ENCODE data around the gene HTRA1. TPM values are rescaled to one million over a fixed set of nuclear protein-coding genes. Genes with fewer than 3 reads are reported as not detected.

The HTRA1 gene
- polyA plus RNA-seq, 1 donor from 2014 or later = 1.4 TPM

DNA sequence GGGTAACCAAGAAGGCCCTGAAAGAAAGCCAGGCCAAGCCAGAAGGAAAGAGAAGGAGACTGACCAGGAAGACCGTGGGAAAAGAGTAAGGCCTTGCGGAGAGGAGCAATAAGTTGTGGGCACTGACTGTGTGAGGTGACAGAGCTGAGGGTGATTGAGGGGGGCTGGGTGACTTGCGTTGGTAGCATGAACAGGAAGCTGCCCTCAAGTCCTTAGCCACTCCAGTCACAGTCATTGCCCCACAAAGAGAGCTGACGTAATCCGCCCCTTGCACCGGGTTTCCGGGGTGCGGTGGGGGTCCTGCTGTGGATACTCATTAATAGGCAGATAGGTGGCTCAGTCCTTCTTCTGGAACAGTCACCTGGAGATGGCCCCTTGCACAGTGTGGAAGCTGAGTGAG lies 83.1 kb downstream of the HTRA1 start:
- no peaks in the 10 kb centered on the region for H3K9me2 ChIP-seq (ENCODE audit: insufficient read depth, low read length)
- no peaks in the 10 kb centered on the region for H3K36me3 ChIP-seq (ENCODE audit: insufficient read depth, low read length)
- no peak overlapping the region for H3K9ac ChIP-seq (ENCODE audit: low read length)
- no peaks in the 10 kb centered on the region for H4K20me1 ChIP-seq (ENCODE audit: insufficient read depth)
- no peak overlapping the region for H2AFZ ChIP-seq (ENCODE audit: low read depth, low read length)
- no peaks in the 10 kb centered on the region for H3K27me3 ChIP-seq (ENCODE audit: insufficient read depth, low read depth, low read length)
- no peaks in the 10 kb centered on the region for H3K9me3 ChIP-seq (ENCODE audit: low read length)
- no peak overlapping the region for H3K4me3 ChIP-seq (ENCODE audit: low read length)
- H3F3A ChIP-seq (ENCODE audit: insufficient read depth, low read length, poor library complexity, severe bottlenecking) = no peaks in the 10 kb centered on the region
- no peak overlapping the region for H3K4me2 ChIP-seq (ENCODE audit: low read length)
- no peak for TF ChIP-seq REST (IDR thresholded peaks at IDR 0.05; ENCODE audit: borderline replicate concordance)
- no peak for TF ChIP-seq SMC3 (conservative IDR thresholded peaks at IDR 0.05; ENCODE audit: poor library complexity)
- no peak for TF ChIP-seq MXI1 (conservative IDR thresholded peaks at IDR 0.05; ENCODE audit: poor library complexity, severe bottlenecking)
- no peak for TF ChIP-seq EZH2 (IDR thresholded peaks at IDR 0.05; ENCODE audit: borderline replicate concordance, insufficient read depth, low read length, poor library complexity, severe bottlenecking)
- TF ChIP-seq POLR2AphosphoS5 (IDR thresholded peaks at IDR 0.05) = no peak
- TF ChIP-seq EP300 (conservative IDR thresholded peaks at IDR 0.05; ENCODE audit: poor library complexity, severe bottlenecking) = no peak
- TF ChIP-seq TAF1 (IDR thresholded peaks at IDR 0.05; ENCODE audit: low read depth) = no peak
- H3K27ac ChIP-seq (ENCODE audit: low read length) = no peak overlapping the region
- H3K79me2 ChIP-seq (replicated peaks; ENCODE audit: insufficient read depth, low read length) = no peaks in the 10 kb centered on the region

- Histone ChIP-seq H3K27ac (ENCODE audit: low read length) (no peak overlapping the region), H3K4me2 (ENCODE audit: low read length) (no peak overlapping the region), H3K9me2 (ENCODE audit: insufficient read depth, low read length) (no peaks in the 10 kb centered on the region), H3F3A (ENCODE audit: insufficient read depth, low read length, poor library complexity, severe bottlenecking) (no peaks in the 10 kb centered on the region), H3K36me3 (ENCODE audit: insufficient read depth, low read length) (no peaks in the 10 kb centered on the region), H3K27me3 (ENCODE audit: insufficient read depth, low read depth, low read length) (no peaks in the 10 kb centered on the region), H3K79me2 (replicated peaks; ENCODE audit: insufficient read depth, low read length) (no peaks in the 10 kb centered on the region), H3K9ac (ENCODE audit: low read length) (no peak overlapping the region), H4K20me1 (ENCODE audit: insufficient read depth) (no peaks in the 10 kb centered on the region), H2AFZ (ENCODE audit: low read depth, low read length) (no peak overlapping the region), H3K9me3 (ENCODE audit: low read length) (no peaks in the 10 kb centered on the region), H3K4me3 (ENCODE audit: low read length) (no peak overlapping the region)
- TF ChIP-seq EZH2 (IDR thresholded peaks at IDR 0.05; ENCODE audit: borderline replicate concordance, insufficient read depth, low read length, poor library complexity, severe bottlenecking) (no peak), EP300 (conservative IDR thresholded peaks at IDR 0.05; ENCODE audit: poor library complexity, severe bottlenecking) (no peak), TAF1 (IDR thresholded peaks at IDR 0.05; ENCODE audit: low read depth) (no peak), SMC3 (conservative IDR thresholded peaks at IDR 0.05; ENCODE audit: poor library complexity) (no peak), MXI1 (conservative IDR thresholded peaks at IDR 0.05; ENCODE audit: poor library complexity, severe bottlenecking) (no peak), RAD21 (conservative IDR thresholded peaks at IDR 0.05) (no peak)
- TF ChIP-seq, protein P1, sequence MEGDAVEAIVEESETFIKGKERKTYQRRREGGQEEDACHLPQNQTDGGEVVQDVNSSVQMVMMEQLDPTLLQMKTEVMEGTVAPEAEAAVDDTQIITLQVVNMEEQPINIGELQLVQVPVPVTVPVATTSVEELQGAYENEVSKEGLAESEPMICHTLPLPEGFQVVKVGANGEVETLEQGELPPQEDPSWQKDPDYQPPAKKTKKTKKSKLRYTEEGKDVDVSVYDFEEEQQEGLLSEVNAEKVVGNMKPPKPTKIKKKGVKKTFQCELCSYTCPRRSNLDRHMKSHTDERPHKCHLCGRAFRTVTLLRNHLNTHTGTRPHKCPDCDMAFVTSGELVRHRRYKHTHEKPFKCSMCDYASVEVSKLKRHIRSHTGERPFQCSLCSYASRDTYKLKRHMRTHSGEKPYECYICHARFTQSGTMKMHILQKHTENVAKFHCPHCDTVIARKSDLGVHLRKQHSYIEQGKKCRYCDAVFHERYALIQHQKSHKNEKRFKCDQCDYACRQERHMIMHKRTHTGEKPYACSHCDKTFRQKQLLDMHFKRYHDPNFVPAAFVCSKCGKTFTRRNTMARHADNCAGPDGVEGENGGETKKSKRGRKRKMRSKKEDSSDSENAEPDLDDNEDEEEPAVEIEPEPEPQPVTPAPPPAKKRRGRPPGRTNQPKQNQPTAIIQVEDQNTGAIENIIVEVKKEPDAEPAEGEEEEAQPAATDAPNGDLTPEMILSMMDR (IDR thresholded peaks at IDR 0.05; ENCODE audit: poor library complexity, severe bottlenecking) = no peak
These were observed 84.9 kb downstream of the HTRA1 start for GRCh38 chr10:122546242-122546641.
